ENCODE measurements around the gene TVP23B. TPM values are rescaled to one million over a fixed set of nuclear protein-coding genes. Genes with fewer than 3 reads are reported as not detected.
"Not testable (repeated sequence)": the region's sequence is repeated elsewhere in the genome, so short reads cannot be mapped to it uniquely, and the experiment has no call there.

The TVP23B gene
- total and polyA plus RNA-seq, 2 of the 13 experiments (the other 11 are each of a cell fraction or from before 2014, with no cell fraction given), result 45.1 to 66.5 TPM

- peak; percentile 78 for FAIRE-seq
- H3K4me1 ChIP-seq (ENCODE audit: insufficient read depth, low read length), result peaks cover 22% of the 10 kb centered on the region
- H3K27ac ChIP-seq (ENCODE audit: extremely low read length, insufficient read depth, low read length); BruUV-seq (replicated peaks); in situ Hi-C loops (cut with HindIII; ENCODE audit: extremely low pct_ligation_motif_present, low pct_unique_long_range_greater_than_20kb); intact Hi-C loops (cut with micrococcal nuclease; ENCODE audit: unreplicated experiment); H3K9ac ChIP-seq (ENCODE audit: insufficient read depth, low read depth, low read length); H4K20me1 ChIP-seq (ENCODE audit: insufficient read depth, low read length); H3K27me3 ChIP-seq (ENCODE audit: control insufficient read depth in 1 of 2, insufficient read depth in 2 of 2, low read length in 2 of 2); H2AFZ ChIP-seq (ENCODE audit: low read length); POLR2A ChIA-PET; DNase-seq (ENCODE audit: low spot score); H3K36me3 ChIP-seq (replicated peaks in 1 of 2; ENCODE audit: control insufficient read depth in 1 of 2, insufficient read depth in 2 of 2, low read length in 2 of 2); H3K79me2 ChIP-seq (ENCODE audit: insufficient read depth, low read length); H3K4me3 ChIP-seq (replicated peaks in 1 of 3; ENCODE audit: insufficient read depth in 1 of 3, low read depth in 2 of 3, low read length in 3 of 3); CTCF ChIA-PET (ENCODE audit: low intra/inter-chr PET ratio, low total read pairs); H3K4me2 ChIP-seq (ENCODE audit: low read depth, low read length); H3K9me3 ChIP-seq (ENCODE audit: low read length): not testable (repeated sequence)
- ATAC-seq, result peak; percentile 61
- 32% methylated on average over 5 of the region's 6 CpGs for WGBS (ENCODE audit: low lambda C conversion rate)
- peak; percentile 13; the same call in 1 of the 2 replicates for TF ChIP-seq STAG1 (CRISPR knock-in tag; IDR thresholded peaks at IDR 0.05)
These were observed 27.1 kb upstream of the TVP23B start for GRCh38 chr17:18753829-18754409.

GRCh38 chr17:18755969-18756368, 25.0 kb upstream of the TVP23B start:
- POLR2A ChIA-PET; H3K27me3 ChIP-seq (ENCODE audit: control insufficient read depth in 1 of 2, insufficient read depth in 2 of 2, low read length in 2 of 2); H2AFZ ChIP-seq (ENCODE audit: low read length); H4K20me1 ChIP-seq (ENCODE audit: insufficient read depth, low read length); in situ Hi-C loops (cut with HindIII; ENCODE audit: extremely low pct_ligation_motif_present, low pct_unique_long_range_greater_than_20kb); H3K79me2 ChIP-seq (ENCODE audit: insufficient read depth, low read length); H3K4me2 ChIP-seq (ENCODE audit: low read depth, low read length); H3K36me3 ChIP-seq (replicated peaks in 1 of 2; ENCODE audit: control insufficient read depth in 1 of 2, insufficient read depth in 2 of 2, low read length in 2 of 2); H3K27ac ChIP-seq (ENCODE audit: extremely low read length, insufficient read depth, low read length); H3K4me3 ChIP-seq (replicated peaks in 1 of 3; ENCODE audit: insufficient read depth in 1 of 3, low read depth in 2 of 3, low read length in 3 of 3); BruUV-seq (replicated peaks); H3K9me3 ChIP-seq (ENCODE audit: low read length); CTCF ChIA-PET (ENCODE audit: low intra/inter-chr PET ratio, low total read pairs); intact Hi-C loops (cut with micrococcal nuclease; ENCODE audit: unreplicated experiment); H3K9ac ChIP-seq (ENCODE audit: insufficient read depth, low read depth, low read length); FAIRE-seq; ATAC-seq; DNase-seq (ENCODE audit: low spot score): not testable (repeated sequence)
- peaks cover 22% of the 10 kb centered on the region for H3K4me1 ChIP-seq (ENCODE audit: insufficient read depth, low read length)
- 30% methylated on average over 4 of the region's 4 CpGs for WGBS (ENCODE audit: low lambda C conversion rate)
